Loucy (cell line): ENCODE results near the gene APIP.

ENCODE experiments used
- H2AFZ ChIP-seq: fragments of 200-600 bp; sonication (generic); 2 replicates; pipeline ENCODE4 v1.6.0; 2016; ENCODE audit warnings: antibody characterized with exemption, mild to moderate bottlenecking, low read length, moderate library complexity
- H3F3A ChIP-seq: fragments of 200-600 bp; 2 replicates; pipeline ENCODE4 v1.6.0; 2016; ENCODE audit warnings: antibody characterized with exemption, low read depth, mild to moderate bottlenecking
- H3K27me3 ChIP-seq: fragments of 200-600 bp; sonication (generic); 2 replicates; pipeline ENCODE4 v1.6.1; 2014; ENCODE audit warnings: low read length, mild to moderate bottlenecking; ENCODE audit not compliant: insufficient read depth, poor library complexity, severe bottlenecking
- H3K36me3 ChIP-seq: fragments of 200-600 bp; sonication (generic); 2 replicates; pipeline ENCODE4 v1.6.1; 2016; ENCODE audit warnings: low read length; ENCODE audit not compliant: insufficient read depth
- H3K4me1 ChIP-seq: fragments of 200-600 bp; sonication (generic); 2 replicates; pipeline ENCODE4 v1.5.1; 2014; ENCODE audit warnings: low read length, mild to moderate bottlenecking; ENCODE audit not compliant: insufficient read depth, poor library complexity, severe bottlenecking
- H3K4me2 ChIP-seq: fragments of 200-600 bp; sonication (generic); 2 replicates; pipeline ENCODE4 v1.6.0; 2014; ENCODE audit warnings: antibody characterized with exemption, low read length, low read depth, mild to moderate bottlenecking; ENCODE audit not compliant: poor library complexity, severe bottlenecking
- H3K4me3 ChIP-seq: fragments of 200-600 bp; sonication (generic); 2 replicates; pipeline ENCODE4 v1.5.1; 2014; ENCODE audit warnings: low read length, mild to moderate bottlenecking, mixed read lengths; ENCODE audit not compliant: poor library complexity, severe bottlenecking
- H3K79me2 ChIP-seq: fragments of 200-600 bp; sonication (generic); 2 replicates; pipeline ENCODE4 v1.6.1; 2014; ENCODE audit warnings: low read length; ENCODE audit not compliant: insufficient read depth
- H3K9ac ChIP-seq: fragments of 200-600 bp; sonication (generic); 2 replicates; pipeline ENCODE4 v1.6.0; 2014; ENCODE audit warnings: mild to moderate bottlenecking, low read depth, low read length, moderate library complexity; ENCODE audit not compliant: poor library complexity, severe bottlenecking
- H3K9me2 ChIP-seq: fragments of 200-600 bp; sonication (generic); replicated peaks from 2 replicates; pipeline ENCODE4 v1.6.1; 2016; ENCODE audit warnings: low read depth, low read length, mixed read lengths
- H3K9me3 ChIP-seq: fragments of 200-600 bp; sonication (generic); 2 replicates; pipeline ENCODE4 v1.6.1; 2014; ENCODE audit warnings: mild to moderate bottlenecking, antibody characterized with exemption, low read length, low read depth; ENCODE audit not compliant: insufficient read depth
- H4K20me1 ChIP-seq: fragments of 200-600 bp; sonication (generic); 2 replicates; pipeline ENCODE4 v1.6.0; 2014; ENCODE audit warnings: antibody characterized with exemption, low read length, mild to moderate bottlenecking; ENCODE audit not compliant: insufficient read depth, poor library complexity, severe bottlenecking
- CTCF ChIP-seq: fragments of 200-600 bp; sonication (generic); conservative IDR thresholded peaks from 2 replicates; pipeline ENCODE4 v1.5.1; 2014; ENCODE audit warnings: mild to moderate bottlenecking, antibody characterized with exemption, low read length
- EZH2phosphoT487 ChIP-seq: fragments of 200-600 bp; IDR thresholded peaks from 2 replicates; pipeline ENCODE4 v1.6.1; 2018; ENCODE audit warnings: antibody characterized with exemption, mild to moderate bottlenecking, moderate library complexity, borderline replicate concordance

The APIP gene

GRCh38 chr11:34916015-34916842, at the start of gene APIP, which contains the start of gene PDHX:
TSS of gene APIP (minus strand) at chr11:34916379. CDS start at chr11:34916284, 95 bp downstream.
TSS of gene PDHX (plus strand) at chr11:34916618. CDS start at chr11:34916656, 38 bp downstream.
- peaks cover 71% of the 10 kb centered on the region for H3K79me2 ChIP-seq

GRCh38 chr11:34964610-34965331, 48.6 kb upstream of the APIP start:
- Histone ChIP-seq H3K9me3 (no peaks in the 10 kb centered on the region), H3K79me2 (no peaks in the 10 kb centered on the region), H3K9ac (no peak overlapping the region), H3K36me3 (peaks cover 53% of the 10 kb centered on the region; the same call in 1 of the 2 replicates), H3K4me1 (no peaks in the 10 kb centered on the region), H2AFZ (no peak overlapping the region), H3K4me3 (no peak overlapping the region), H3K27me3 (no peaks in the 10 kb centered on the region), H3K4me2 (no peak overlapping the region), H3F3A (no peaks in the 10 kb centered on the region), H4K20me1 (no peaks in the 10 kb centered on the region), H3K9me2 (no peaks in the 10 kb centered on the region)
- TF ChIP-seq CTCF (no peak), EZH2phosphoT487 (no peak)

More at GRCh38 chr11:34916015-34916842, at the start of gene APIP, which contains the start of gene PDHX:
- Histone ChIP-seq H3K4me1 (peaks cover 54% of the 10 kb centered on the region), H3K36me3 (no peaks in the 10 kb centered on the region), H3K9me3 (no peaks in the 10 kb centered on the region), H3K4me2 (peak within 1 kb of the TSS; percentile 94), H3K27me3 (no peaks in the 10 kb centered on the region), H4K20me1 (peaks cover 5% of the 10 kb centered on the region), H2AFZ (peak within 1 kb of the TSS; percentile 92), H3K4me3 (peak within 1 kb of the TSS; percentile 94), H3F3A (no peaks in the 10 kb centered on the region), H3K9ac (peak within 1 kb of the TSS; percentile 88), H3K9me2 (no peaks in the 10 kb centered on the region)
- no peak for TF ChIP-seq EZH2phosphoT487

- Histone ChIP-seq H4K20me1 (no peaks in the 10 kb centered on the region), H3K9me2 (no peaks in the 10 kb centered on the region), H3K9me3 (no peaks in the 10 kb centered on the region), H3F3A (no peaks in the 10 kb centered on the region), H3K9ac (no peak overlapping the region), H3K4me3 (no peak overlapping the region), H3K4me2 (no peak overlapping the region), H3K4me1 (no peaks in the 10 kb centered on the region), H3K27me3 (no peaks in the 10 kb centered on the region), H3K36me3 (peaks cover 50% of the 10 kb centered on the region; the same call in 1 of the 2 replicates), H3K79me2 (no peaks in the 10 kb centered on the region), H2AFZ (no peak overlapping the region)
- TF ChIP-seq EZH2phosphoT487 = no peak
These were observed 47.2 kb upstream of the APIP start for GRCh38 chr11:34963351-34963750.

- H3K9me3 ChIP-seq = no peaks in the 10 kb centered on the region
- H3K4me3 ChIP-seq = no peak overlapping the region
- H3K79me2 ChIP-seq = no peaks in the 10 kb centered on the region
- no peaks in the 10 kb centered on the region for H3K4me1 ChIP-seq
- no peak overlapping the region for H2AFZ ChIP-seq
- no peaks in the 10 kb centered on the region for H3K9me2 ChIP-seq
- no peak overlapping the region for H3K9ac ChIP-seq
- no peak overlapping the region for H3K4me2 ChIP-seq
- no peaks in the 10 kb centered on the region for H3K27me3 ChIP-seq
- peaks cover 37% of the 10 kb centered on the region; the same call in 1 of the 2 replicates for H3K36me3 ChIP-seq
- no peaks in the 10 kb centered on the region for H3F3A ChIP-seq
- no peak for TF ChIP-seq EZH2phosphoT487
- H4K20me1 ChIP-seq = no peaks in the 10 kb centered on the region
These were observed 45.9 kb upstream of the APIP start for GRCh38 chr11:34962034-34962433.
